Hepatocyte (in vitro differentiated cells): ENCODE results near the gene GRIN2B.

Source experiments
- EZH2 ChIP-seq: fragments of 200-600 bp; sonication (generic); IDR thresholded peaks from 2 replicates; pipeline ENCODE4 v1.6.1; 2016; ENCODE audit warnings: antibody characterized with exemption, mild to moderate bottlenecking, borderline replicate concordance
- EZH2phosphoT487 ChIP-seq: fragments of 200-600 bp; sonication (generic); IDR thresholded peaks from one replicate; pipeline ENCODE4 v1.6.1; 2018; ENCODE audit warnings: antibody characterized with exemption, mild to moderate bottlenecking, low read depth, moderate library complexity; ENCODE audit not compliant: unreplicated experiment, severe bottlenecking
- TF ChIP-seq, protein P1 (sequence below): fragments of 200-600 bp; sonication (generic); IDR thresholded peaks from 2 replicates; pipeline ENCODE4 v1.5.1; 2016; ENCODE audit warnings: antibody characterized with exemption, mild to moderate bottlenecking; ENCODE audit not compliant: poor library complexity

DNA sequence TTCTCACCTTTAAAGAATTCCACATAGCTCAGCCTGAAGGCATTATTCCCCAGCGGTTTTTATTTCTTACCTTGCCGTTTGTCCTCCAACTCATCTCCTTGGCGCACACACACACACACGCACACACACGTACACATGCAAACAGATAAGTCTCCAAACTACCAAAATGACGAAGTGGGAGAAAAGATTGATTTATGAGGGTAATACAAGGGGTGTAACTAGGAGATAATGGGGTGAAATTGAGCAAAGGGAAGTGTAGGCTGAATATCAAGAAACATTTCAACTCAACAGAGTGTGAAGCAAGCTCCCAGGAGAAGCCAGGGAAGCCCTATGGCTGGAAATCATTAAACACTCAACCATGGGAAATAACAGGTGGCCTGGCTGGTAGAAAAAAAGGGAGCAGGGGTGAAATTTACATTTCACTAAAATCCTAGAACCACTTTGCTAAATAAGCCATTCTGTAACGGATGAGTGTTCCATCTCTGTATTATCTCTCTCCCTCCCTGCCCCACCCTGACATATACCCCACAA is 41.0 kb downstream of the GRIN2B start:
- no peak for TF ChIP-seq EZH2
- TF ChIP-seq, protein P1, sequence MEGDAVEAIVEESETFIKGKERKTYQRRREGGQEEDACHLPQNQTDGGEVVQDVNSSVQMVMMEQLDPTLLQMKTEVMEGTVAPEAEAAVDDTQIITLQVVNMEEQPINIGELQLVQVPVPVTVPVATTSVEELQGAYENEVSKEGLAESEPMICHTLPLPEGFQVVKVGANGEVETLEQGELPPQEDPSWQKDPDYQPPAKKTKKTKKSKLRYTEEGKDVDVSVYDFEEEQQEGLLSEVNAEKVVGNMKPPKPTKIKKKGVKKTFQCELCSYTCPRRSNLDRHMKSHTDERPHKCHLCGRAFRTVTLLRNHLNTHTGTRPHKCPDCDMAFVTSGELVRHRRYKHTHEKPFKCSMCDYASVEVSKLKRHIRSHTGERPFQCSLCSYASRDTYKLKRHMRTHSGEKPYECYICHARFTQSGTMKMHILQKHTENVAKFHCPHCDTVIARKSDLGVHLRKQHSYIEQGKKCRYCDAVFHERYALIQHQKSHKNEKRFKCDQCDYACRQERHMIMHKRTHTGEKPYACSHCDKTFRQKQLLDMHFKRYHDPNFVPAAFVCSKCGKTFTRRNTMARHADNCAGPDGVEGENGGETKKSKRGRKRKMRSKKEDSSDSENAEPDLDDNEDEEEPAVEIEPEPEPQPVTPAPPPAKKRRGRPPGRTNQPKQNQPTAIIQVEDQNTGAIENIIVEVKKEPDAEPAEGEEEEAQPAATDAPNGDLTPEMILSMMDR, result no peak
- TF ChIP-seq EZH2phosphoT487, result no peak
